HepG2 (cell line): ENCODE measurements around the gene PLEKHM2. TPM values are rescaled to one million over a fixed set of nuclear protein-coding genes. Genes with fewer than 3 reads are reported as not detected.

Experiments
- HNF4G ChIP-seq, 2 experiments: sonication (generic) in 1 of 2; formaldehyde crosslinking in 1 of 2; IDR thresholded peaks; 2 replicates each; pipeline versions ENCODE4 v1.4.0 to v1.6.1; 2011 to 2020; ENCODE audit warnings: borderline replicate concordance in 2 of 2, low read depth in 2 of 2, mild to moderate bottlenecking in 2 of 2, low read length in 1 of 2, missing genetic modification reagents in 1 of 2, moderate library complexity in 1 of 2
- HNRNPH1 ChIP-seq: fragments of 200-400 bp; formaldehyde crosslinking; optimal IDR thresholded peaks from 2 replicates; pipeline ENCODE3; 2017; ENCODE audit warnings: mild to moderate bottlenecking, low read depth, low read length
- KLF12 ChIP-seq: sonication (generic); formaldehyde crosslinking; IDR thresholded peaks from 2 replicates; pipeline ENCODE4 v1.4.0; 2020; ENCODE audit warnings: missing genetic modification reagents, borderline replicate concordance
- KLF9 ChIP-seq: IDR thresholded peaks from 2 replicates; pipeline ENCODE4 v1.6.1; 2016; ENCODE audit warnings: low read depth
- TBP ChIP-seq: sonication (generic); formaldehyde crosslinking; IDR thresholded peaks from 2 replicates; pipeline ENCODE4 v1.5.0; 2020; ENCODE audit warnings: missing genetic modification reagents
- ZFP82 ChIP-seq: sonication (generic); formaldehyde crosslinking; IDR thresholded peaks from 2 replicates; pipeline ENCODE4 v1.5.1; 2020; ENCODE audit warnings: mild to moderate bottlenecking, missing genetic modification reagents, borderline replicate concordance
- ZNF224 ChIP-seq: sonication (generic); formaldehyde crosslinking; IDR thresholded peaks from 2 replicates; pipeline ENCODE4 v1.5.0; 2020; ENCODE audit warnings: mild to moderate bottlenecking, missing genetic modification reagents
- ZNF335 ChIP-seq: sonication (generic); formaldehyde crosslinking; IDR thresholded peaks from 2 replicates; pipeline ENCODE4 v1.4.0; 2020; ENCODE audit warnings: missing genetic modification reagents
- ZNF383 ChIP-seq: sonication (generic); formaldehyde crosslinking; IDR thresholded peaks from 2 replicates; pipeline ENCODE4 v1.4.0; 2020; ENCODE audit warnings: missing genetic modification reagents, mild to moderate bottlenecking, borderline replicate concordance
- ZNF432 ChIP-seq: sonication (generic); formaldehyde crosslinking; IDR thresholded peaks from 2 replicates; pipeline ENCODE4 v1.5.0; 2020; ENCODE audit warnings: missing genetic modification reagents, mild to moderate bottlenecking, borderline replicate concordance
- polyA plus RNA-seq, 8 experiments: library from polyadenylated mRNA; depleted of rRNA in 3 of 8; stranded (reverse) in 7 of 8; unstranded in 1 of 8; fragments of >200 nt; fragmentation: Illumina TruSeq in 4 of 8; extraction: Trizol in 4 of 8; gene quantifications; 2 replicates each; pipeline versions ENCODE4 v1.2.1 to v1.2.3, GENCODE V29; 2011 to 2016; ENCODE audit warnings: low read depth in 4 of 8, missing spikeins in 1 of 8, mixed read lengths in 1 of 8; ENCODE audit not compliant: insufficient read depth in 1 of 8
- total RNA-seq, 5 experiments: library from RNA; depleted of rRNA; stranded (reverse); fragments of >200 nt; fragmentation: Illumina TruSeq; extraction: Trizol; gene quantifications; 2 replicates each; pipeline ENCODE4 v1.2.3, GENCODE V29; 2016; ENCODE audit warnings: low read depth in 1 of 5
- TF ChIP-seq, protein P1 (sequence below): sonication (generic); formaldehyde crosslinking; IDR thresholded peaks from 2 replicates; pipeline ENCODE4 v1.4.0; 2020; ENCODE audit warnings: mild to moderate bottlenecking, missing genetic modification reagents
- TF ChIP-seq, protein P2 (sequence below): sonication (generic); formaldehyde crosslinking; IDR thresholded peaks from 2 replicates; pipeline ENCODE4 v1.5.1; 2020; ENCODE audit warnings: missing genetic modification reagents, mild to moderate bottlenecking, borderline replicate concordance
- TF ChIP-seq, protein P3 (sequence below): sonication (generic); formaldehyde crosslinking; IDR thresholded peaks from 2 replicates; pipeline ENCODE4 v1.5.0; 2020; ENCODE audit warnings: missing genetic modification reagents
- TF ChIP-seq, protein P4 (sequence below): IDR thresholded peaks from 2 replicates; pipeline ENCODE4 v1.6.1; 2016; ENCODE audit warnings: low read depth, borderline replicate concordance
- TF ChIP-seq, protein P5 (sequence below): sonication (generic); formaldehyde crosslinking; IDR thresholded peaks from 2 replicates; pipeline ENCODE4 v1.5.0; 2020; ENCODE audit warnings: missing genetic modification reagents

PLEKHM2 gene
- total and polyA plus RNA-seq, 2 of the 13 experiments (the other 11 are each of a cell fraction or from before 2014, with no cell fraction given) = 16.5 to 27.3 TPM

DNA sequence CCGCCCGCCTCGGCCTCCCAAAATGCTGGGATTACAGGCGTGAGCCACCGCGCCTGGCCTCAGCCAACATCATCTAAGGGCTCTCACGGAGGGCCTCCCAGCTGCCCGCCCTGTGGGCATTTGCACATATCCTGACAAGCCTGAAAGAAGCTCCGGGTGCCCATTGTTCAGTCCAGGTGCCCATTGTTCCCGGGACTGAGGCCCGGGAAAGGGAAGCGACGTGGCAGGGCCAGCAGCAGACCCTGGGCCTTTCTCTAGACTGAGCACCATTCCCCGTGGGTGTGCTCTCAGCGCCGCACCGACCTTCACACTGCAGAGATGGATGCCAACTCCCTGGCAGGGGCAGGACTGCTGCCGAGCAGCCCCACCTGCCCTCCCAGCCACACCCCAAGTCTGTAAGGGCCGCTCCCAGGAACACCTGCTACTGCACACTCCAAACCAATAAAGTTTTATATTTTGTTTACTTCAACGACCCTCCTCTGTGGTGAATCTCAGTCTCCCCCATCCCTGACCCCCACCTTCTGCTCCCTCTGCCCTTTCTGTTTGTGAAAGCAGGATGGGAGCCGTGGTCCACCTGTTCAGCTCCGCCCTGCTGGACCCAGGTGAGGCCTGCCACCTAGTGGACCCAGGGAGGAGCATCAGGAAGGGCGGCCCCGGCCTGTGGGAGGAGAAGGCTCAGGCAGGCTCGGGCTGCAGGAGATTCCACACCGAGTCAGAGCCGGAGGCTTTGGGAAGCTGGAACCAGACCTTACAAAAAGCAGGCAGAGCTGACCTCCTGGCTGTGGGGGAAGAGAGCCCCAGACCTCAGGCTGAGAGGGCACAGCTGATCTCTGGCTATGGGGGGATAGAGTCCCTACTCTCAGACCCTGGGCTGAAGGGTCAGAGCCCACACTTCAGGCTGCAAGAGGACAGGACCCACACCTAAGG lies 57.1 kb downstream of the PLEKHM2 start (continued):
- no peak for TF ChIP-seq ZFP82 (CRISPR knock-in tag)
- TF ChIP-seq, protein P1, sequence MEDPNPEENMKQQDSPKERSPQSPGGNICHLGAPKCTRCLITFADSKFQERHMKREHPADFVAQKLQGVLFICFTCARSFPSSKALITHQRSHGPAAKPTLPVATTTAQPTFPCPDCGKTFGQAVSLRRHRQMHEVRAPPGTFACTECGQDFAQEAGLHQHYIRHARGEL (CRISPR knock-in tag) = no peak
- TF ChIP-seq ZNF383 (CRISPR knock-in tag) = no peak
- no peak for TF ChIP-seq HNRNPH1
- TF ChIP-seq ZNF224 (CRISPR knock-in tag) = no peak
- peak; percentile 74; the same call in 1 of the 2 replicates for TF ChIP-seq KLF12 (CRISPR knock-in tag)
- TF ChIP-seq, protein P2, sequence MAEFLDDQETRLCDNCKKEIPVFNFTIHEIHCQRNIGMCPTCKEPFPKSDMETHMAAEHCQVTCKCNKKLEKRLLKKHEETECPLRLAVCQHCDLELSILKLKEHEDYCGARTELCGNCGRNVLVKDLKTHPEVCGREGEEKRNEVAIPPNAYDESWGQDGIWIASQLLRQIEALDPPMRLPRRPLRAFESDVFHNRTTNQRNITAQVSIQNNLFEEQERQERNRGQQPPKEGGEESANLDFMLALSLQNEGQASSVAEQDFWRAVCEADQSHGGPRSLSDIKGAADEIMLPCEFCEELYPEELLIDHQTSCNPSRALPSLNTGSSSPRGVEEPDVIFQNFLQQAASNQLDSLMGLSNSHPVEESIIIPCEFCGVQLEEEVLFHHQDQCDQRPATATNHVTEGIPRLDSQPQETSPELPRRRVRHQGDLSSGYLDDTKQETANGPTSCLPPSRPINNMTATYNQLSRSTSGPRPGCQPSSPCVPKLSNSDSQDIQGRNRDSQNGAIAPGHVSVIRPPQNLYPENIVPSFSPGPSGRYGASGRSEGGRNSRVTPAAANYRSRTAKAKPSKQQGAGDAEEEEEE (CRISPR knock-in tag) = no peak
- TF ChIP-seq KLF9 (CRISPR knock-in tag) = no peak
- no peak for TF ChIP-seq ZNF335 (CRISPR knock-in tag)
- TF ChIP-seq HNF4G (IDR thresholded peaks at IDR 0.05; ENCODE audit: borderline replicate concordance, low read depth, low read length) = no peak
- no peak for TF ChIP-seq HNF4G (CRISPR knock-in tag; IDR thresholded peaks at IDR 0.05; ENCODE audit: borderline replicate concordance, low read depth)
- TF ChIP-seq, protein P3, sequence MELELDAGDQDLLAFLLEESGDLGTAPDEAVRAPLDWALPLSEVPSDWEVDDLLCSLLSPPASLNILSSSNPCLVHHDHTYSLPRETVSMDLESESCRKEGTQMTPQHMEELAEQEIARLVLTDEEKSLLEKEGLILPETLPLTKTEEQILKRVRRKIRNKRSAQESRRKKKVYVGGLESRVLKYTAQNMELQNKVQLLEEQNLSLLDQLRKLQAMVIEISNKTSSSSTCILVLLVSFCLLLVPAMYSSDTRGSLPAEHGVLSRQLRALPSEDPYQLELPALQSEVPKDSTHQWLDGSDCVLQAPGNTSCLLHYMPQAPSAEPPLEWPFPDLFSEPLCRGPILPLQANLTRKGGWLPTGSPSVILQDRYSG (CRISPR knock-in tag) = no peak
- no peak for TF ChIP-seq TBP (CRISPR knock-in tag)
- TF ChIP-seq, protein P4, sequence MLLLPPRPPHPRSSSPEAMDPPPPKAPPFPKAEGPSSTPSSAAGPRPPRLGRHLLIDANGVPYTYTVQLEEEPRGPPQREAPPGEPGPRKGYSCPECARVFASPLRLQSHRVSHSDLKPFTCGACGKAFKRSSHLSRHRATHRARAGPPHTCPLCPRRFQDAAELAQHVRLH (CRISPR knock-in tag) = no peak; the same call in 1 of the 2 replicates
- TF ChIP-seq ZNF432 = no peak
- TF ChIP-seq, protein P5, sequence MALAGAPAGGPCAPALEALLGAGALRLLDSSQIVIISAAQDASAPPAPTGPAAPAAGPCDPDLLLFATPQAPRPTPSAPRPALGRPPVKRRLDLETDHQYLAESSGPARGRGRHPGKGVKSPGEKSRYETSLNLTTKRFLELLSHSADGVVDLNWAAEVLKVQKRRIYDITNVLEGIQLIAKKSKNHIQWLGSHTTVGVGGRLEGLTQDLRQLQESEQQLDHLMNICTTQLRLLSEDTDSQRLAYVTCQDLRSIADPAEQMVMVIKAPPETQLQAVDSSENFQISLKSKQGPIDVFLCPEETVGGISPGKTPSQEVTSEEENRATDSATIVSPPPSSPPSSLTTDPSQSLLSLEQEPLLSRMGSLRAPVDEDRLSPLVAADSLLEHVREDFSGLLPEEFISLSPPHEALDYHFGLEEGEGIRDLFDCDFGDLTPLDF (CRISPR knock-in tag) = no peak
